Left lobe of liver (tissue), 2 donors: ENCODE results near the gene TMC1. TPM values are rescaled to one million over a fixed set of nuclear protein-coding genes. Genes with fewer than 3 reads are reported as not detected.

Source experiments
- ATAC-seq: fragments of 200-7000 bp; cut with Tn5 transposase; one replicate; pipeline ENCODE4 v1.9.1; 2020; ENCODE audit warnings: mild to moderate bottlenecking, moderate library complexity
- DNase-seq: peaks from one replicate; pipeline ENCODE4 v3.0.0-alpha.2; 2020; ENCODE audit warnings: low spot score
- total RNA-seq: library from RNA; stranded (reverse); gene quantifications from one replicate; pipeline ENCODE4 v1.2.1, GENCODE V29; 2021
- donor health status: DM: no; HTN: no; CAD: no; lungs with moderate emphysema.
- donor health status: DM: no; HTN: yes; CAD: no.

Gene TMC1
- total RNA-seq, 1 donor from 2014 or later = 0.18 TPM

DNA sequence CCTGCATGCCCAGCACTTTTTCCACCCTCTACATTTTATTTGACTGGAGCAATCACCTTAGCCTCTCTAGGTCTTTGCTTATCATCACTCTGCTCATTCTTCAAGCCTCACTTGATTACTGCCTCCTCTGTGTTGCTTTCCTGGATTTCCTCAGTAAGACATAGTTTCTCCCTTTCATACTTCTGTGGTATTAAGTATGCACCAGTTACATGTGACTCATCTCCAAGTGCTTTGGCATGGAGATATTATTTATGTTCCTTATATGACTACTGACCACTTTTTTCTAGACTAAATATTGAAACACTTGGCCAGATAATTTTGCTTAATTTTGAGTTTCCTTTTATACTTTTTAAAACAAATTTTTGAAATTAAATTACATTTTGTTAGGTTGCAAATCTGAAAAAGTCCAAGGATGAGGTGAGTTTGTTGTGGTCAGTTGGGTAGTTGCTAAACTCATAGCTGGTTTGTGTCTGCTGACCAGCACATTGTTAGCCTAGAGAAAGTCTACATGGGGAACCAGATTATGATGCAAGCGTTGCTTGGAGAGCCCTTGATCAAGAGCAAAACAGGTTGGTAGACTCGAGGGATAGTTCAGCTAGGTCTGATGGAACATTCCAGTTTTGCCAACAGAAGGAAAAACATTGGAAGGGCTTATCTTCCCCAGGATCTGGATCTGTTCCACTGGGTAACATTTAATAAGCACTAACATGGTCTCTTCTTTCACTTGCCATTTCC, 140.2 kb downstream of the TMC1 start:
- no peak for DNase-seq
- ATAC-seq = no peak

DNA sequence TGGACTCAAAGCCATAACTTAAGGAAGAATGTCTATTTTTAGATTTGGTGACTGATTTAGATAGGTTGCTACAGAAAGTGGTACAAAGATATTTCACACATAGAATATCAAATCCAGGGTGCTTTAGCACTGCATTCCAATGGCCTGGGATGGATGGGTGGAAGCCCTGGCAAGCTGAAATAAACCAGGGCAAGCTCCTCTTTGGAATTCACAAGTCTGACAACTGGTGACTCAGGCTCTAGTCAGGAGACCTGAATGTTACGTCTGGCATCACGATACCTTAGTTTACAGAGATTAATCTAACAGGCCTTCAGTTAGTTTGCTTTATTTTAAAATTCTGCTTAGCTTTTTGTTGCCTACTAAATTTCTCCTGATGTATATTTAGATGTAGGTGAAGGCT, 144.0 kb downstream of the TMC1 start:
- no peak for DNase-seq
- ATAC-seq = no peak

DNA sequence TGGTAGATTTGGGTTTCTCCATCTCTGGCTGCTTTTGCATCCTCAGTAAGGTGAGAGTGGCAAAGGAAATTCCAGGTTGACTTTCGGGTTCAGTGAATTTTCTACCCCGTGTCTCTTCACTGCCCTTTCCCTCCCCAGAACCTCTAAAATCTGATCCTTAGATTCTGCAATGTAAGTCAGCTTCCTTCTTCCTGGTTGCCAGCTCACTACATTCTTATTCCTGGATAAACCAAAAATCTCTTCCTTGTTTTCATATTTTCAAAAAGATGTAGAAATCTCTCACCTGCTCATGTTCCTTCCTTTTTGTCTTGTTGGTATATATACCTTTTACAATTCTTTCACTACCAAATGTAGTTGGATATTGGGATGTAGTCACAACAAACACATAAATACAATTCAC, 145.8 kb downstream of the TMC1 start:
- DNase-seq (no peak), ATAC-seq (no peak)

DNA sequence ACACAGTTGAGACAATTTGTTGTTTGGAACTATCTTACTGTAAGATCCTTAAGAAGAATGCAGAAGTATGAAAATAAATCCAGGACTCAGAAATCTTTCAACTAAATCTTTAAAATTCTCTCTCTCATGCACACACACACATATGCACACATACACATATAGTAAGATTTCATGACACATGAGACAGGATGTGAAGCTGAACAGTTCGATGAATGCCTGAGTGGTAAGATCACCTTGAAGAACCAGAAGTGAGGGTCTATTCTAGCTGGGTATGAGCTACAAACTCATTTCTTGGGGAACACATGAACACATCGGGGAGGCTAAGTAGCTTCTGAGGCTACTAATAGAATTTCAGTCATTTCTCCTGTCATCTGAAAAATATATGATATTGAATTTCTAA, 153.6 kb downstream of the TMC1 start:
- ATAC-seq = no peak
- no peak for DNase-seq

DNA sequence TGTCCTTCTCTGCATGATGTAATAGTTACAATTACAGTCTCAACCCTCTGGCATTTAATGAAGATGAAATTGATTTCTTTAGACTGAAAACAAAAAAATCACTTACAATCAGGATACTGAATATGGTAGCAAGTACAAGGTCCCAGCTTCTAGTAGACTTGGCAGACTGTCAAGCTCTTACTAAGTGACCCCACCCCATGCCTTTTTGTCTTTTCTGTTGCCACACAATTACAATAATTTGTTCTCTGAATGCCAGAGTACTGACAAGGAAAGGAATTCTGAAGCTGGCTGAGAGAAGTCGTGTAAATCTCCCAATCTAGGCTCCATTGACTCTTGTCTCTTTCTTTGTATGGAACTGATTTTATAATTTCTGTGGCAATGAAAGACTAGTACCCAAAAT, 154.2 kb downstream of the TMC1 start:
- ATAC-seq (no peak), DNase-seq (no peak)

DNA sequence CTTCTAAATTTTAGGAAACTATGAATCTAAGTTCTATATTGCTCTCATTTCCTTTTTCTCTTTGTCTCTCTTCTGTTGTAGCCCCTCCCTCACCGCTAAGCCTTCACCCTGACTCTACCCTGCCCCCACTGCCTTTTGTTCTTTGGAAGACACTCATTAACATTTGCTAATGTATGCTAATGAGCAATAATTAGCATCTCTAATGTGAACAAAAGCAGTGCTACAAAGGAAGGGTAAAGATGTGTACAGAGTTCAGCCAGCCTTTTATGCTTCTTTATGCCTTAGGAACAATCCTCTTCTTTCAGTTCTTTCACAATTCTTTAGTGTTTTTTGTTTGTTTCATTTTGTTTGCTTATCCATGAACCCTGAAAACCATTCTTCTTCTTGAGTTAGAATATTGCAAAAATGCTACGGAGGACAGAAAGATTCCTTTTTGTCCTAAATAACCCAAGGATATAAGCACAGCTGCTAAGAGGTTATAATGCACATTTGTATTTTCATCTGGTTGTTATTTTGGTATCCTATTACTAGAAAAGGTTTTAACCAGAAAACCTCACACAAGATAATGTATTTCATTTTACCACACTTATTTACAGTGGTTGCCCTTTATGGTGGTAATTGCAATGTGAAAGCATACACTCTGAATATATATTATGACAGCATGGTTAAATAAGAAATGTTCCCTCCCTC, 159.3 kb downstream of the TMC1 start:
- DNase-seq = no peak
- no peak for ATAC-seq

DNA sequence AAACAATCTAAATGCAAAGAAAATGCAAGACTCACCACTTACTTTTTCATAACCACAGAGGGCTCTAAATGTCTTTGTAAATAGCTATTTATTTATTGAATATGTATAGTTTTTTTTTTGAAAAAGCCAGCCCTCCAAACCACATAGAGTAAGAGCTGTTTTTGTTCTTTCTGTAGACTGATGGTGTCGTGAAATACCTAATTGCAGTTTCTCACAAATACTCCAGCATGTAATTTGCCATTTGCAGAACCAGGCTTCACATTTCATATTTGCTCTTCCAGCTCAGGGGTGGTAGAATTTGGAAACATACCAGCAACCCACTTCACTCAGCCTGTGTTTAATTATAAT, 159.8 kb downstream of the TMC1 start:
- ATAC-seq (no peak), DNase-seq (no peak)

DNA sequence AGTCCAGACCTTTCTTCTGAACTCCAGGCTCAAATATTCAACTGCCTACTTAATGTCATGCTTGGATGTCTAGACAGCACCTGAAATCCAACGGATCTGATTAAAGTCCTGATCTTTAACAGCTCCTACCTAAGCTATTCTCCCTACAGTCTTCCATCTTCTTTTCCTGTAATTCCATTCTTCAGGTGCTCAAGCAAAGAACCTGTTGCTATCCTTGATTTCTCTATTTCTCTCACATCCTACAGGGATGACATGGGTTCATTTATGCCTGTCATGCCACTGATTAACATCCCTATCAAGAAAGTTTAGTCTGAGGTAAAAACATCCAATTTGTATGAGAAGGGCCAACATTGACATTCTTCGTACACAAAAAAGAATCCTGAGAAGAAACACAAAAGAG, 163.2 kb downstream of the TMC1 start:
- no peak for ATAC-seq
- no peak for DNase-seq

DNA sequence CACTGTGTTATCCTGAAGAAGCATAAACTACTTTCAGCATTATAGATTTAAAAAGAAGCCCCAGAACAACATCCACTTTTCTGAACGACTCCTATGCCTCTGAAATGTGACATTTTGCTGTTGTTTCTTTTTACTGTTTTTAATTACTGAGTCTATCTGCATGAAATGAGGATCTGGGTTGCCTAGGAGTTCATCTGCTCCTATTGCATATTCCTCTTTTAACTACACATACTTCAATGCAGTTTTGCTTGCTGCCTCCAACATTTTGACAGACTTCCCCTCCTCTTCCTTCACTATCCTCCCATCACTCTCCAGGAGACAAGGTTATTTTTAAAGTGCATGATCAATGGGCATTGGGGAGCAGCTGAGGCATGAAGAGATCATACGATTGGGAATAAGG, 164.5 kb downstream of the TMC1 start:
- ATAC-seq = no peak

DNA sequence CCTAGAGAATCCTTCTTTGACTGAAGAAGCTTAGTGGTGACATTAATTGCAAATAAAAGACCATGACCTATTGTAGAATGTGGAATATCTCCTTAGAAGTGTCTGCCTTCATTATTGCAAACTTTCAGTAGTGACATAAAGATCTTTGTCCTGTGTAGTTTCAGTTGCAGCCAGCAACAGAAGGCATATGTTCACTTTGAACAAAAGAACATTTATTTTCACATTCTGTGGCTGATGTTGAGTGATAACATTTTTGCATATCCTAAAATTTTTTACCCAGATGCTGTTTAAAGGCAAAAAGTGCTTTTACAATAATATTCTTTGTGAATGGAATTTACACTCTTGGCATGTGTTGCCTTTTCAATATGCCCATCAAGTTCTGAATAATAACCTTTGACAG, 165.9 kb downstream of the TMC1 start:
- ATAC-seq (no peak), DNase-seq (no peak)

More for the DNA sequence above, 164.5 kb downstream of the TMC1 start:
- DNase-seq = no peak

DNA sequence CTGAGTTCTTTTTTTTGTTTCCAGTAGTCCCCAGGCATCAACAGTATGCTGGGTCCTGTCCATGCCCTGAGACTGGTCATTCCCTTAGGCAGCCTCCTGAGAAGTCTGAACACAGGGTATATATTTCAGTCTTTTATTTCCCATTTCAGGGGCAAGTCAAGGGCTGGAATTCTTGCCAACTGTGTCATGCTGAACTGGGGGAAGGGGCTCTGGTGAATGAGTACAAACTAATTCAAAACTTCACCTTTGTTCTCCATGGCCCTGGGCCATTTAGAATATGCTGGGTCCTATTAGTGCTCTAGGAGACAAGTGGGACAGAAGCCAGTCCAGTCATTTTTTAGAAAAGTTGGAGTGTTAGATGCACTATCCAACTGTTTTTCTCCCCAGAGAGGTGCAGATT, 170.3 kb downstream of the TMC1 start:
- no peak for ATAC-seq
- DNase-seq = no peak

DNA sequence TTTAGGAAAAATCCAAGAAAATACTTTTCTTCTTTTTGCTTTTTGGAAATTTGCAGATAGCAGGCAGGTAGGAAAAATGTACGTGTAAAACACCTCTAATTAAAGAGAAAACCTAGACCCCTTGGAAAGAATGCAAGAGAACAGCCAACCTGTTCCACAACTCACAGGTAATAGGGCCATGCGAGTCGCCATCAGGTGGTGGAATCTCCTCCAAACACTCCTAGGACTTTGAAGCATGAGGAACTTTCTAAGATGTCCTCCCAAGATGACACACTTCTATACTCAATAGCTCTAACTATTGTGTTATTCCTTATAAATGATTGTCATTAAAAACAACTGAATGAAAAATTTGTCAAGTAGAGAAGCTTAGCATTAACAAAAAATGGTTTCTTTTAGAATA, 174.0 kb downstream of the TMC1 start:
- ATAC-seq = no peak

DNA sequence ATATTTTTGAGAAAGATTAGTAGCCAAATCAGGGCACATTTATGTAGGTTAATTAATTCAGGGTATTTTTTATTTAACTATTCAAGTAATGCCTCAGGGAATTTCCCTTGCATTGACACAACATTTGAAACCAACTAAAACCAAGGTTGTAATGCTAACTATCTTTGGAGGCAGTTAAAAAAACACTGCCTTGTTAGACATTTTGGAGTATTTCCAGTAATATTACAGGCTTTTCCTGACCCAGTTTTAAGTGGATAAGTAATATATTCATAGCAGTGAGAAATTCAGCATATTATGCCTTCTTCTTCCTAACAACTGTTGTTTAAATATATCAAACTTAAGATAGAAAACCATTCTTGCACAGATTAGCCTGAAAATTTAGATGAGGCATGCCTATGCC, 175.1 kb downstream of the TMC1 start:
- ATAC-seq (no peak), DNase-seq (no peak)

More for the DNA sequence above, 174.0 kb downstream of the TMC1 start:
- DNase-seq = no peak

DNA sequence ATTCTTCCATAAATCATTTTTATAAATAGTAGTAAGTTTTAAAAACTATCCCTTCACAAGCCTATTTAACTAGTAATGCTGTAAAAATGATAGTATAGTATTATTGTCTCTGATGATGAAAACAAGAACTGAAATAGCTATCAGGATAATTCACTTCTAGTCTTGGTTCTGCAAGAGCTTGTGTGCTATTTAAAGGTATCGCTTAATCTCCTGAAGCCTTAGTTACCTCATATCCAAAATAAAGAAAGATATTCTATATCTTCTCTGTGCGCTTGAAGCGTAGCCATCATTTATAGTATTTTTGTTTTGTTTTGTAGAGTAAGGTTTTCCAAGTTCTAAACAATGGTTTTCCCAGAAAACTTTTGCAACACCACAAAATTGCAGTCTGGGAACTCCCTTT, 180.1 kb downstream of the TMC1 start:
- DNase-seq (no peak), ATAC-seq (no peak)

DNA sequence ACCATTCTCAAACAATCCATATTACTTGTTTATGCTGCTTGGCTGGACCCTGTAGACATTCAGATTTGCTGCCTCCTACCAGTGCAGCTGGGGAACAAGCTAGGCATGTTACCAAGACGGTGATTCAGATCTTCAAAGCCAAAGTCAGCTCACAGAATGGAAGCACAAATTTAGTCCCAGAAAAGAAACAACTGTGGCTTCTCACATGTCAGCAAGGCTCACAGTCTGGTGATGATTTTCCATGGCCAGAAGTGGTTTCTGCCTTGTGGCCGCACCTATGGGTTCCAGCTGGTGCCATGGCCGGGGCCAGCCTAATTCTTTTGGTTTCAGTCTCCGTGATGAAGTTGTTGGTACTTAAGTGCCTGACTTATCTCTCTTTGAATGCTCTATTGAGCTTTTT, 182.2 kb downstream of the TMC1 start:
- no peak for ATAC-seq
- DNase-seq = no peak

DNA sequence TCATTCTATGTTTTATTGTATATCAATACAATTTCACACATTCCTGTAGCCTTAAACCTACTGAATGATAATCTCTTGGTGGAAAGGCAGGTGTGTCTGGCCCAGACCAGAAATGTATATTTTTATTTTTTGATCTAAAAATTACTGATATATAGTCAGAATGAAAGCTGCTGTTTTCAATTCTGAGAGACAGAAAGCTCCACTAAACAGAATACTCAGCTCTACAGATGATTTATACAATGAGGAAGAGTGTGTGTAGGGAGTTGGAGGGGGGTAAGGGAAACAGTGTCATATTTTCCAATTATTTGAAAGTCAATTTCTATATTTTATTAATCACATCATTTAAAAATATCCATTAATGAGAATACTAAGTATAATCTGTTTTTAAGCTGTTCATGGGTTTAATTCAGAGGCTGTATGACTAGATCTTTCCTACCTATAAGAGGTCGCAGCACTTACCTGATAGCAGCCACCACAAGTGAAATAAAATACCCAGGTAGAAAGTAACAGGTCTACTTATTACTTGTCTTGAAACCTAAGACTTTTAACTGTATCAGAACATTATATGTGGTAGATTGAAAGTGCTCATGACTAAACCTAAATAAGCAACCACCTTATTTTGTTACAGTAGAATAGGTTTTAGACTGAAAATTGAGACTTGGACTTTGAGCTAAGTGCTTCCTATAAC, 183.4 kb downstream of the TMC1 start:
- DNase-seq (no peak), ATAC-seq (no peak)

DNA sequence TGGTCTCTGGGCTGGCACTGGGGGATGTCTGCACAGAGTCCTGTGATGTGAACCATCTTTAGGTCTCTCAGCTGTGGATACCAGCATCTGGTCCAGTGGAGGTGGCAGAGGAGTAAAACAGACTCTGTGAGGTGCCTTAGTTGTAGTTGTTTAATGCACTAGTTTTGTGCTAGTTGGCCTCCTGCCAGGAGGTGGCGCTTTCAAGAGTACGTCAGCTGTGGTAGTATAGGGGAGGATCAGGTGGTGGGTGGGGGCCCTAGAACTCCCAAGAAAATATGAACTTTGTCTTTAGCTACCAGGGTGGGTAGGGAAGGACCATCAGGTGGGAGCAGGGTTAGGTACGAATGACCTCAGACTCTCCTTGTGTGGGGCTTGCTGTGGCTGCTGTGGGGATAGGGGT, 197.1 kb downstream of the TMC1 start:
- DNase-seq = no peak
- no peak for ATAC-seq

DNA sequence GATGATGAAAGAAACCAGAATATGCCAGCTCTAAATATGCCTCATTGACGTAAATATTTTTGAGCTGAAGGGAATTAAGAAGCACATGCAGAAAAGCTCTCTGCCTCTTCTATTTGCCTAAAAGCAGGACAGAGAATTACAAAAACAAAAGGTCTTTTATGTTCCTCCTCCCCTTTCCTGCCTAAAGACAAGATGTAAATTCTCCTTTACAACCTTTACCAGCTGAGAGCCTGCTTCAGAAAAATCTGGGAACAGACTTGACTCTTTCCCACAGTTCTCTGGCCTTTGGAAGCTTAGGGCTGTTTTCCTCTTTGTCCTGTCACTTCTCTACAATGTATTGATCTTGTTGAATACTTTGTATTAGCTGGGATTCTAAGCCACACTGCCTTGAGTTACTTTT, 199.7 kb downstream of the TMC1 start:
- ATAC-seq (no peak), DNase-seq (no peak)

DNA sequence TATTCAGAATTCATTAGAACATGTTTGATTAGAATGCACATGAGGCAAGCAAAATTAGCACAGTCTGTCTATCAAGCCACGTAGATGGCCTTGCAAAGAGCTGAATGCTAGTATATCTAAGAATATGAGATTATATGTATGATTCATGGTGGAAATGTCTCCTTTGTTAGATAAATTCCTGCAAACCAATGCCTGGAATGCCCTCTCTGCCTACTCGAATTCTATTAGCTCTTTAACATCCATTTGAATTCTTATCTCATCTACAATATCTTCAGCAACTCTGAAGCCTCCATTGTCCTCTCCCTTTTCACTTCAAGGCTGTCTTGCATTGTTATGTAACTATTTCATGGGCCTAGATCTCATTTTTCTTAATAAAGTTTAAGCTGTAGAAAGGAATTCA, 205.5 kb downstream of the TMC1 start:
- ATAC-seq (no peak), DNase-seq (no peak)

DNA sequence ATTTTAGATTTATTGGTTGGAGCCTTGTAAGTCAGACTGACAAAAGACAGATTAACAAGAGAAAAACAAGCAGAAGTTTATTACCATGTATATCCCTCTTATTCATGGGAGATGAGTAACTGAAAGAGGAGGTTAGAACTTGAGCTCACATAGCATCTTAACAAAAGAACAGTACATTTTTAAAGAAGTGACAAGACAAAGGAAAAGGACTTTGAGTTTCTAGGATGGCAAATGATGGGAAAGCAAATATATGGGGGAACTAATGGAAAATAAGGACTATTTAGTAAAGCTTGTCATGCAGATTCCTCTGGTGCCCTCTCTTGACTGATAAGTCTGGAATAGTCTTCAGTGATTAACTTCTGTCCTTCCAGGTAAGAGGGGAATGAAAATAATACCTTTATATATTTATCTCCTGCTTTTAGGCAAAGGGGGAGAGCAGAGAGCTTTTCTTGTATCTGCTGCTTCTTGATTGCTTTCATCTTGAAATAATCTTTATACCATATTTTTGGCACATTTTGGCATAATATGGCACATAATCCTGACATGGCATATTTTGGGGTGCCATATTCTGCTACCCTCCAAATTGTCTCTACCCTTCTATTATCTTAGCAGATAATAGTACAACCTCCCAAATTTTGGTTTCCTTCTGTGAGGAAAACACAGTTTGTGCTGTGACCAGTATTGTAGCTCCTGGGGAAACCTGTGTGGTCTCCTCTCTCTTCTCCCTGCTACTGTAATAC, 206.8 kb downstream of the TMC1 start:
- no peak for DNase-seq
- ATAC-seq = no peak

DNA sequence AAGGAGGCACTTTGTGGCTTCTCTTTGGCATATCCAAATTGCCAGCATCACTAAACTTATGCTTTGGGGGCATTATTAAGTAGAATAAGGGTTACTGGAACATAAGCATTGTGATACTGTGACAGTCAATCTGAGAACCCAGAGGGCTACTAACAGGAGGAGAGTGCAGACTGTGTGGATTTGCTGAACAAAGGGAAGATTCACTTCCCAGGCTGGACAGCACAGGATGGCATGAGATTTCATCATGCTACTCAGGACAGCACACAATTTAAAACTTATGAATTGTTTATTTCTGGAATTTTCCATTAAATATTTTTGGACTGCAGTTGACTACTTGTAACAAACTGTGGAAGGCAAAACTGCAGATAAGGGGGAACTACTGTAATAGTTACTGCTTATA, 212.5 kb downstream of the TMC1 start:
- no peak for ATAC-seq
- DNase-seq = no peak

DNA sequence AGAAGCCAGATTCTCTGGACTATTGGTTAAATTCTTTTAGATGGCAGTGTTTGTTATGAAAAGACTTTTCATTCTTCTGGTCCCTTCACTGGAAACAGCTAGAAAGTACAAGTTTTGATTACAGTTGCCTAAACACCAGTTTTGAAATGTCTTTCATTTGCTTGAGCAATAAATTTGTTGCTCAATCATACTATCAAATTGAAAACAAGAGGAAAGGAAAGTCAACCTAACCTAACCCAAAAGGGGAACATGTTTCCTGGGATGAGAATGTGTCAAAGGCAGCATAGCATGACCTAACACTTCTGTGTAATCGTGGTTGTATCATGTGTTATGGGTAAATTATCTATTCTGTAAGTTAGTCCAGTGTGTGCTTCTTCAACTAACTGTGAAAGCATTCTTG, 213.2 kb downstream of the TMC1 start:
- ATAC-seq = peak; percentile 74
- DNase-seq = no peak
